Right lung (tissue), 5 donors: ENCODE data around the gene GLYR1. TPM values are rescaled to one million over a fixed set of nuclear protein-coding genes. Genes with fewer than 3 reads are reported as not detected.

Experiments
- DNase-seq, 2 donors: peaks; one replicate each; pipeline ENCODE4 v3.0.0-alpha.2; 2013
- polyA plus RNA-seq, 5 donors: library from polyadenylated mRNA; unstranded; fragments of 120-200 nt; gene quantifications; one replicate each; pipeline versions ENCODE4 v1.2.1 to v1.2.3, GENCODE V29; 2013; ENCODE audit warnings: inconsistent platforms in 1 of 5, low replicate concordance in 1 of 5; ENCODE audit not compliant: insufficient read length in 5 of 5, insufficient read depth in 1 of 5

Gene GLYR1
- polyA plus RNA-seq, 5 donors, result 110 to 125 (median 122) TPM

DNA sequence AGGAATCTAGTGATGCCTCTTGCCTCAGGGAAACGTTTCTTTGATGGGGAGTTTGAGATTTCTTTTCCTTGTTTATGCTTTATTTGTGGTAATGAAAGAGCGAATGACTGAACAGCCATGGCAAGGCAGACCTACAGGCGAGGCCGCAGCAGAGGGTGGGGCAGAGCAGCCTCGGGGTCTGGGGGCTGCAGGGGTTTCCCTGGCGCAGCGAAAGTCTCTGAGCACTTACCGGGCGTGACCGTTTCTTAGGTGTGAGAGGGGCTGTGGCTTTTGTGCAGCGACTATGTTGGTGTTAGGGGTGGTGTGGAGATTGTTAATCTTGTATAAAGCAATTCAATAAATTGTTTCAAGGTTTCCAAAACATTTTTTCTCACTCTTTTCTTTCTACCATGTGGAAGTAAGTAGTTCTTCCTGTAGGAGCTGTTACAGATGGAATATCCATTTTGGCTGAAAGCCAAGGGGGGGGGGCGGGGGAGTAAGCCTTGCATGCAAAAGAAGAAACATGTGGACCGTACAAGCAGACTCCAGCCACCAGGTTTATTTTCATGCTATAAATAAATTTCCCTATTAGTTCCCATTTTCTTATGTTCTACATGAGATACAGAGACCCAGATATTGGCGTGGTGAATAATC, 35.0 kb upstream of the GLYR1 start:
- DNase-seq, result no peak

DNA sequence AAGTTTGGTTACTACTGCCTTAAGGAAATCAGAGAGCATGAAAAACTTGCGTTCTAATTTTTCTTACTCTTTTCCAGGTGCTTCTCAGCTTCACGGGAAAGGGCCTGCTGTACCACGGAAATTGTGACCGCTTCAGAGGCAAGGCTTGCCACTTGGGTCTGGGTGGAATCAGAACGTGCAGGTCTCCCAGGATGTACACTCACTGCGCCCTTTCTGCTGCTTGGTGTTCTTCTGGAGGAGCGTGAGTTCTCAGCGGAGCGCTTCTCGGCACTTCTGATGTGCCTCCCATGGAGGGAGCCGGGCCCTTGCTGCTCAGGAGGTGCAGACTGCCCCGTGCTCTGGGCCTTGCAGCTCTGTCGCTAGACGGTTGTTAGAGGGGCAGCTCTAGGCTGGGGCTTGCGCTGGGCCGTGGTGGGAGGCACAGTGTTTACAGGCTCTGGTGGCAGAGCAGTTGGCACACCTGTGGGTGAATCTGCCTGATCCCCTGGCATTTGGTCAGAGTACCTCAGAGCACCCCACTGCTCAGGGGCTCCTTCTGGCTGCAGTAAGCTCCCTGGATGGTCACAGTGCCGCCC, 33.0 kb upstream of the GLYR1 start:
- no peak for DNase-seq

DNA sequence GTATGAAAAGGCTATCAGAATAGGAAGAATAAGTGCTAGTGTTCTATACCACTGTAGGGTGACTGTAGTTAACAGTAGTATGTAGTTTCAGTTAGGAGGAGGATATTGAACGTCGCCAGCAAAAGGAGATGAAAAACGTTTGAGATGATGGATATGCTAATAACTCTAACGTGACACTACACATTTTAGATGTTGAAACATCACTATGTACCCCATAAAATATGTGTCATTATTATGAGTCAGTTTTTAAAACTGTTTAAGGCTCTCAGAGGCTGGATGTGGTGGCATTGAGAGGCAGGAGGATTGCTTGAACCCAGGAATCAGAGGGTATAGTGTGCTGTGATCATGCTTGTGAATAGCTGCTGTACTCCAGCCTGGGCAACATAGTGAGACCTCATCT, 32.0 kb upstream of the GLYR1 start:
- DNase-seq, result no peak

DNA sequence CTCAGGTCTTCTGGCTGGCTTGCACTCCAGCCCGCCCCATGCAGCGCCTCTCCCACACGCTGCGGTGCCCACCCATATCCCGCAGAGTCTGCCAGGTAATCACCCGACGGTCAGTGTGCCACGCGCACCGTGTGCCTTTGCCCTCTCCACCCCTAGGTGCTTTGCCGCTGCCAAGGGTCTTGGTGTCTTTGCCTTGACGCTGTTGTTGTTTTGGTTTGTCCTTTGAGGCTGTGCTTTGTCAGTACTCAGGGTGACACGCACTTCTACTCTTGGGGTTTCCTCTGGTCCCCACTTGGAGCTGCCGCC, 30.2 kb upstream of the GLYR1 start:
- DNase-seq, result no peak

DNA sequence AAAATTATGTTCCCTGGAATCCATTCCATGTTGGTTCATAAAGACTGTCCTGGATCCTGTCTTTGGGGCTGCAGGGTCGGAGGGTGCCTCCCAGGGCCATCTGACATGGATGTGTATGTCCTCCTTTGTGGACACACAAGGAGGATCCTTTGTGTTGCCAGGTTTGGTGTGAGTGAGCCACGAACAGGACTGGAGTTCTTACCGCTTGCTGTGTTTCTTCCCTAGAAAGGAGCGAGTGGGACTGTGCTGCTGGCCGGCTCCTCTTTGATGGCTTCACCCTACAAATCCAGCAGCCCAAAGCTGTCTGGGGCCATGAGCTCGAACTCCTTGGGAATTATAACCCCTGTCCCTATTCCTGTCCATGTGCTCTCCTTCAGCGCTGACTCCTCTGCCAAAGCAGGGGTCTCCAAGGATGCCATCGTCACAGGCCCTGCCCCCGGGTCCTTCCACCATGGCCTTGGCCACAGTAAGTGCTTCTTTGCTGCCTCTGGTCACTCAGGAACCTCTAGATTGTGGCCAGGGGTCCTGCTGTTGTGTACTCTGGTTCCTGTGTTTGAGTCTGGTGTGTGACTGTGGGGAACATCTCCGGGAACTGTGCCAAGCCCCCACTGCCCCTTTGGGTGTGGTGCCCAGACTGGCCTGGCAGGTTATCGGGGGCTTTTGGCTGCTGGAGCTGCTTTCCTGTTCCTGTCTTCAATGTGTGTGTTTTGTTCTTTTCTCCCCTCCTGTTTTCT, 29.7 kb upstream of the GLYR1 start:
- no peak for DNase-seq

DNA sequence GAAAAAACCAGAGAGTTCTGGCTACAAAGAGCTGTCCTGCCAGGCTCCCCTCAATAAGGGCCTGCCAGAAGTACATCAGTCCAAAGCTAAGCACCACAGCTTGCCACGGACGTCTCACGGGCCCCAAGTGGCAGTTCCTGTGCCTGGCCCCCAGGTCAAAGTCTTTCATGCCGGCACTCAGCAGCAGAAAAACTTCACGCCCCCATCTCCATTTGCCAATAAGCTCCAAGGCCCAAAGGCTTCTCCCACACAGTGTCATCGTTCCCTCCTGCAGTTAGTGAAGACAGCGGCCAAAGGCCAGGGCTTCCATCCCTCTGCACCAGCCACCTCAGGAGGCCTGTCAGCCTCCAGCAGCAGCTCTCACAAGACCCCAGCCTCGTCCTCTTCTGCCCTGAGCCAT, 27.6 kb upstream of the GLYR1 start:
- no peak for DNase-seq

DNA sequence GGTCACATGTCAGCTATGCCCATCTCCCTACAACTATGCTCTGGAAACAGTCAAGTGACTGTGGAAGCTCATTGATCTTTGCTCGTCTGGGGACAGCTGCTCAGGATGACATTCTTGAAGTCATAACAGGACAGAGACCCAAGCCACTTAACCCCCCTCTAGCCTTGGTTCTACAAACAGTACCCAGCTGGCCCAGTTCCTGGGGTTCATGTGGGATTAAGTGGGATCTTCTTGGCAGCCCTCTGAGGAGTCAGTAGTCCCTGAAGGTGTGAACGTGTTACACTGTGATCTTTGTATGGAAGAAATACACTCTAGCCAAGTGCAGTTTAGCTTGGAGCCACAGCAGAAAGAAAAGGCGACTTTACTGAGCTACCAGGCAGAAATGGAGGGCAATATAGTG, 26.0 kb upstream of the GLYR1 start:
- DNase-seq, result no peak

DNA sequence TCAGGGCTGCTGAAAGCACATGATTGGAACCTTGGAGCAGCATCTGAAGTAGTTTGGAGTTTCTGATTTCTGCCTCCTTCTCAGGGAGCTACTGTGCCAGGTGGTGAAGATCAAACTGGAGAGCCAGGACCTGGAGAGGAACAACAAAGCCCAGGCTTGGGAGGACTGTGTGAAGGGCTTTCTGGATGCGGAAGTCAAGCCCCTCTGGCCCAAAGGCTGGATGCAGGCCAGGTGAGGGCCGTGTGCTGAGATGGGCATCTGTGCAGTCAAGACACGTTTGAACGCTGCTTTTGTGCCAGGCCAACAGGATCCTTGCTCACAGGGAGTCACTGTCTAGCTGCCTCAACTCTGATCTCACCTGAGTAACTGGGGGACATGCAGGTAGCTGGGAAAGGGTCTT, 24.0 kb upstream of the GLYR1 start:
- DNase-seq, result no peak

DNA sequence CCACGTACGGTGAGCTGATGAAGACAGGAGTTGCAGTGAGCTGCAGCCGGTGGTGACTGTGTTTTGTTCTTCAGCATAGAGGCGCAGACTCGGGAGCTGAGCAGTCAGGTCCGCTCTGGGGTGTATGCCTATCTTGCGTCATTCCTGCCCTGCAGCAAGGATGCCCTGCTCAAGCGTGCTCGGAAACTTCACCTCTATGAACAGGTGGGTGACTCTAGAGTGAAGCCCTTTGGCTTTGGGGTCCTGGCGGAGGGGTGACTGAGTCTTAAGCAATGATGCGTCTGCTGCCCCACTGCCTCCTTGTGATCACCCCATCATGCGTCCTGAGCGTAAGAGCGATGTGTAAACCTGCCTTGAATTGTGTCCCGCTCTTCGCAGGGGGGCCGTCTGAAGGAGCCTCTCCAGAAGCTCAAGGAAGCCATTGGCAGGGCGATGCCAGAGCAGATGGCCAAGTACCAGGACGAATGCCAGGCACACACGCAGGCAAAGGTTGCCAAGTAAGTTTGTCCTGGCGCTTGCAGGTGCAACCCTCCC, 23.1 kb upstream of the GLYR1 start:
- no peak for DNase-seq

DNA sequence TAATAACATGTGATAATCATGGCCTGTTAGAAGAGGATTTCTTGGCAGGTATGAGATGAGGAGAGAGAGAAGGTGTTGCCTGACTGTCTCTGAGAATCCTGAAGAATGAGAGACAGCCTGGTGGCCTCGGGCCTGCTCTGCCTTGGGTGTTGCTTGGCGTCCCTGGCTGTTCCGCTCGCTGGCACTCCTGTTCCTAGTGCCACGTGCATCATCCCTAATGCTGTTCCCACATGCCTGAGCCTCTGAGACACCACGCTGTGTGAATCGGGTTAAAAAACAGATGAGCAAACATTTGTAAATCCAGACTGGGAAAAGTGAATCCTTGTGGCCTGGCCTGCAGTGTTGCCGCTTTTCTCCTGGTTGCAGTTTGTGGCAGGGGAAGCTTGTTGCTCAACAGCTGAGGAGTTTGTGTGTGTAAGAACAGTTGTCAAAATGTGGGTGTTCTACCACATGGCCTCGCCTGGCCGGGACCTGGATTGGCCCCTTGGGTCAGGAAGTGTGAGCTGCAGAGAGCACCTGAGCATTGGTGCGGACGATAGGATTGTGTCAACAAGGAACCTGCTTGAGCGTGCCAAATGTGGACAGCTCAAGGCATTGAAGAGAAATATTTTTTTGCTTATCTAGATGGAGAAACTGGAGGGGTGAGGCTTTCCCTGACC, 22.2 kb upstream of the GLYR1 start:
- DNase-seq, result no peak

DNA sequence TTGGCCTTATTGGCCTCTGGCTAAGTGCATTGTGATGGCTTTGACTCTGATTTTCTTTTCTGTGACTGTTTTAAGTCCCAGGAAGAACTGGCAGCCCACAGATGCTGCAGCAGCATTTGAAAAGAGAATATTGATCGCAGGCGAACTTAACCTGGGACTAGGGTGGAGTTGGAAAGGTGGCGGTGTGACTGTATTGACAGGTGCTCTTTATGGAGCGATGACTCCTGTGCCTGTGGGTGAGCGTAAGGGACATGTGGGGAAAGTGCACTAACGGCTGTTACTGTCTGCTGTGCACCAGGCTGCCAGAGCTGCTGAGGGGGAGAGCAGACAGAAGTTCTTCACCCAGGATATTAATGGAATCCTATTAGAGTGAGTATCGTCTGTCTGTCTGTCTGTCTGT, 21.4 kb upstream of the GLYR1 start:
- no peak for DNase-seq

DNA sequence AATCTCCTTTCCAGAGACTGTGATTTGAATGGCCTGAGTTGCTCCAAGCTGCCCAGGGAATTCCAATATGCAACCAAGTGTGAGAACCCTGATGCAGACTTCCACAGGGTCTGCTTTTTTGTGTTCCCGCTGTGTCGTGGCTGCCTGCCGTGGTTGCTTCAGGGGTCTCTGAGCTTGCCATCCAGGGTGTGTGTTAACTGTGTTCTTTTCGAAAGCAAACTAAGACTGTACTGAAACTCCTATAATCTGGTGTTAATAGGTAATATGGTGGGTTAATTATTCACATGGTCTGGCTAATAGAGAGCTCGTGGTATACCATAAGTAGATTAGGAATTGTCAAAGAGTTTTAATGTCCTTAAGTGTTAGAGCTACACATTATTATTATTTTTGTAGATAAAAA, 20.9 kb upstream of the GLYR1 start:
- no peak for DNase-seq

DNA sequence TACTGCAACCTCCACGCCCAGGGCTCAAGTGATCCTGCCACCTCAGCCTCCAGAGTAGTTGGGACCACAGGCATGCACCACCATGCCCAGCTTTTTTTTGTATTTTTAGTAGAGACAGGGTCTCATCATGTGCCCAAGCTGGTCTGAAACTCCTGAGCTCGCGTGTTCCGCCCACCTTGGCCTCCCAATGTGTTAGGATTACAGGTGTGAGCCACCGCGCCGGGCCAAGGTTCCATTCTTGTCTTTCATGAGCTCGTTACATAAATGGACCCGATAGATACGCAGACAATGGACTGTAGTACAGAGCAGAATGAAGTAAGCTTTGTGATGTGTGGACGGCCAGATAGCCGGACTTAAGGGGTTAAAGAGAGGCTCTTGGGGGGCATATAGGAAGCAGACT, 19.5 kb upstream of the GLYR1 start:
- DNase-seq, result no peak

DNA sequence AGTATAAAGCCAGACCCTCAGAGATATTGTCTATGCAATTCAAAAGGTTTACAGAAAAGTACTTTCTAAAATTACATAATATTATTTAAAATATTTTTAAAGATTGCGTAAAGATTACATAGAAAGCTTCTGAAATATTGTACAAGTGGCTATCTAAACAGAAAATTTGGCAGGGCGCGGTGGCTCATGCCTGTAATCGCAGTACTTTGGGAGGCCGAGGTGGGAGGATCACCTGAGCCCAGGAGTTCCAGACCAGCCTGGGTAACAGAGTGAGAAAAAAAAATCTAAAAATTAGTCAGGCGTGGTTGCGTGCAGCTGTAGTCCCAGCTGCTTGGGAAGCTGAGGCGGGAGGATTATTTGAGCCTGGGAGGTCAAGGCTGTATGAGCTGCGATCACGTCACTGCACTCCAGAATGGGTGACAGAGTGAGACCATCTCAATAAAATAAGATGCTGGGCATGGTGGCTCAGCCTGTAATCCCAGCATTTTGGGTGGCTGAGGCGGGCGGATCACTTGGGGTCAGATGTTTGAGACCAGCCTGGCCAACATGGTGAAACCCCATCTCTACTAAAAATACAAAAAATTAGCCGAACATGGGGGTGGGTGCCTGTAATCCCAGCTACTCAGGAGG, 18.3 kb upstream of the GLYR1 start:
- no peak for DNase-seq

DNA sequence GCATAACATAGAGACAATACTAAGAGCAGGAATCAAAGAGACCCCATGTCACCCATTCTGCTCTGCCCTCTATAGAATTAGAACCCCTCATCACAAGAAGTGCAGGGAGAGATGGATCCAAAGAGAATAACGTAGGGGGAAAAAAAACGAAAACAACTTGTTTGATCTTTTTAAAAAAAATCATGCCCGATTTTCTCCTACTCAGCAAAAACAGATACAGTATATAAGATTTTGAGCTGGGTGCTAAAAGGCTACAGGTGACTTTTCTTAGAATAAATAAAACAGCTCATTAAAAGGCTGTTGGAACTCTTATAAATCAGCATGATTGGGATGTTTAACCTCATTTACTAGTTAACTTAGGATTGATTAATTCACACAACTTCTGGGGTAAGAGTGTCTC, 17.6 kb upstream of the GLYR1 start:
- no peak for DNase-seq

DNA sequence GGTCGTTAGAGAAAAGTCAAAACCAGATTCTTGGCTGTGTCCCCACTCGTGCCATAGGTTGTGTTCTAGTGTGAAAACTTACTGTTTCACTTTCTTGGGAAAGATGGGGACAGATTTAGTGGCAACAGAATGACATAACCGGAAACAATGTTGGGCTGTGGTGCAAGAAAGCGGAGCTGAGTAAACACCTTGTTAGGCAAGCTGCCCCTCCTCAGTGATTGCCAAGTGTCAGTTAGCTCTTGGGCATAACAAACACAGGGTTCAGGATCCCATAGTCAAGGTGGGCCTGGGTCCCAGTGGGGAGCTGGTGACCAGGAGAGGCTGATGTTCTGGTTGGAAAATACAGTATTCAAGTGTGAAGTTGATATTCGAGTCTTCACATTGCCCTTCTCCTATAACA, 15.6 kb upstream of the GLYR1 start:
- no peak for DNase-seq

DNA sequence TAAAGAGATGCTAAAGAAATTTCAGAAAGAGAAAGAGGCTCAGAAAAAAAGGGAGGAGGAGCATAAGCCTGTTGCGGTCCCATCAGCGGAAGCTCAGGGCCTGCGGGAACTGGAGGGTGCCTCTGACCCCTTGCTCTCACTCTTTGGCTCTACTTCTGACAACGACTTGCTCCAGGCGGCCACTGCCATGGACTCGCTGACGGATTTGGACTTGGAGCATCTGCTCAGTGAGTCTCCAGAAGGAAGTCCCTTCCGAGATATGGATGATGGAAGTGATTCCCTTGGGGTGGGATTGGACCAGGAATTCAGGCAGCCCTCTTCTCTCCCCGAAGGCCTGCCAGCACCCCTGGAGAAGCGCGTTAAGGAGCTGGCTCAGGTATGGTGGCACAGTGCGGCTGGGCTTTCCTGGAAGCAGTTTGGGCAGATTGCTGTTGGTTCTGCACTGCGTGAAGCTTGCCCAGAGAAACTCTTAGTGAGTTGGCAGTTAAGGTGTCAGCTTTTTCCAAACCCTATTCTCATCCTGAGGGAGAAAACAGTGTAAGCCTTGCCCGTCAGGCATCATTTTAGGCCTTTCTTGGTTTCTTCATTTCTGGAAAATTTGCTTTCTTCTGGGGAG, 13.7 kb upstream of the GLYR1 start:
- DNase-seq, result no peak

DNA sequence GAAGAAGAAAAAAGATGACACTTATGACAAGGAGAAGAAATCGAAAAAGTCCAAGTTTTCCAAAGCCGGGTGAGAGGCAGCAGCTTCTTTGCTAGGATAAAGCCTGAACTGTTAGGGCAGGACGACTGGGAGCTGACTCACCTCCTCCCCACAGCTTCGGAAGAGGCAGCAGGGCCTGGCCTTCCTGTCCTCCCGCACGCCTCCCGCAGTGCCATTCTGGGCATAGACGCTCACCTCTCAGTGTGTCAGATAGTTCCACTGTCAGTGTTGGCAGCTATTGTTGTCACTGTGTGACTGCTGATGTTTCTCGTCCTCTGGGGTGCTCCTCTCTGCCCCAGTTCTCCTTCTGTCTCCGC, 12.8 kb upstream of the GLYR1 start:
- no peak for DNase-seq

DNA sequence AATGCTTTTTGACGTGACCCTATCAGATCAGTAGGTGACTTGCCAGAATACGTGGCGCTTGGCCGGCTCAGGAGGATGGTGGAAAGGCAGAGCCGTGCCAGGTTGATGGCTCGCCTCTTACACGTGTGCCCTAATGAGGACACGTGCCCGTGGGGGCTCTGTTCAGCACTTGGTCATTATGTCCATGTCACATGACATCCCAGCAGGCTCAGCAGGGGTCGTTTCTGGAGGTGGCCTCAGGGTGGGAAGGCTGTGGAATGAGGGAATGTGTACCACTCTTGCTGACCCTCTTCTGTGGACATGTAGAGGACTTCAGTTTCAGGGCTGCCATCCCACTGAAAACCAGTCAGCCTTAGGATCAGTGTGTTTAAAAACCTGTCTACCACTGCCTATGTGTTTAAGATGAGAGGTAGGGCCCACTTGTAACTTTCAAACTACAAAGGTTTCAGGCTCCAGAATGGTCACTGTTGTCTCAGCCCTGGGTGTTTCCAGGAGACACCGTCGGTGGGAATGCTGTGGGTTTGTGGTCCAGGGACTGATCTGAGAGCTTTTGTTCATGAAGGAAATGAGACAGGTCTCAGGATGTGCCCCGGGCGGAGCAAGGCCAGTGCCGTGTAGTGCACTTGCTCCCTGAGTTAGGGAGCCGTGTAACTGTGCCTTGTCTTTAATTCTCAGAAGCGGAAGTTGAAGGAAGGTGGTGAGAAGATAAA, 12.3 kb upstream of the GLYR1 start:
- no peak for DNase-seq

DNA sequence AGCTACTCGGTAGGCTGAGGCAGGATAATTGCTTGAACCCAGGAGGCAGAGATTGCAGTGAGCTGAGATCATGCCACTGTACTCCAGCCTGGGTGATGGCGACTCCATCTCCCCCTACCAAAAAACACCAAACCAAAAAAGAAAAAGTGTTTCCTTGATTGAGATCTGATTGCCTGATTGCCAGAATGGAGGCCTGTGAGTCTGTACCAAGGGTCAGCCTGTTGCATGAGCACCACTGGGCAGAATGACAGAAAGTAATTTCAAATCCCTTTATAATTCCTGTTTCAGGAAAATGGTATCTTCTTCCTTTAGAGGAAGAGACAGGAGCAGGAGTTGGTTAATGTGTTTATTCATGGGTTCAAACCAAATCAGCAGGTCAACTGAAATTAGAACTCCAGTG, 8.7 kb upstream of the GLYR1 start:
- DNase-seq, result no peak

DNA sequence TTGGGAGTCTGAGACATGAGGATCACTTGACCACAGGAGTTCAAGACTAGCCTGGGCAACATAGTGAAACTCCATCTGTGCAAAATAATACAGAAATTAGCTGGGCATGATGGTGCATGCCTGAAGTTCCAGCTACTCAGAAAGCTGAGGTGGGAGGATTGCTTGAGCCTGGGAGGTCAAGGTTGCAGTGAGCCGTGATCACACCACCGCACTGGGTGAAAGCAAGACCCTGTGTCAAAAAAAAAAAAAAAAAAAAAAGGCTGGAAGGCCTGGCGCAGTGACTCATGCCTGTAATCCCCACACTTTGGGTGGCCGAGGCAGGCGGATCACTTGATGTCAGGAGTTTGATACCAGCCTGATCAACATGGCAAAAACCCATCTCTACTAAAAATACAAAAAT, 8.3 kb upstream of the GLYR1 start:
- no peak for DNase-seq
